ENCODE results near the gene STOM.
"Not testable (repeated sequence)": the region's sequence is repeated elsewhere in the genome, so short reads cannot be mapped to it uniquely, and the experiment has no call there.

The STOM gene

GRCh38 chr9:121298689-121299466, 71.2 kb downstream of the STOM start:
- DNase-seq = no peak

DNA sequence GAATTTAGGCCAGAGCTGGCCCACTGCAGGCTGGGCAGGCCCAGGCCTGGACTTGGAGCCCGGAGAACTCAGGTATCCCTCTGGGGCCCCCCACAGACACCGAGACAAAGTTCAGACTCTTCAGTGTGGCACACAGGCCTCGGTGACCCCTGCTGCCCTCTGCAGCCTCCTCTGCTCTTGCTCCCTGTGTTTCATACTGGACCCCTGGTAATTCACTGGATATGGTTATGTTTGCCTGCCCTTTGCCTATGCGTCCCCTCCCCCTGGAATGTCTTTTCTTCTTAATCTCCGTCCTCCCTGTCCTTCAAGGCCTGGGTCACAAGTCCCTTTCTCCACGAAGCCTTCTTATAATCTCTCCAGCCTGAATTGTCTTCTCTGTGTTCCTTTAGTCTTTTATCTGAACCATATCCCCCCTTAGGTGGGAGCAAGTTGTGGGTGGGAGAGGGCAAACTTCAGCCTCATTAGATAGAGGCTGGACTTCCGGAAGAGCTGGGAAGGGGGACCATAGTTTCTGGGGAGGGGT, 72.0 kb downstream of the STOM start:
- DNase-seq = no peak

- no peak for DNase-seq
Observed at GRCh38 chr9:121297389-121297788, 72.7 kb downstream of the STOM start.

DNA sequence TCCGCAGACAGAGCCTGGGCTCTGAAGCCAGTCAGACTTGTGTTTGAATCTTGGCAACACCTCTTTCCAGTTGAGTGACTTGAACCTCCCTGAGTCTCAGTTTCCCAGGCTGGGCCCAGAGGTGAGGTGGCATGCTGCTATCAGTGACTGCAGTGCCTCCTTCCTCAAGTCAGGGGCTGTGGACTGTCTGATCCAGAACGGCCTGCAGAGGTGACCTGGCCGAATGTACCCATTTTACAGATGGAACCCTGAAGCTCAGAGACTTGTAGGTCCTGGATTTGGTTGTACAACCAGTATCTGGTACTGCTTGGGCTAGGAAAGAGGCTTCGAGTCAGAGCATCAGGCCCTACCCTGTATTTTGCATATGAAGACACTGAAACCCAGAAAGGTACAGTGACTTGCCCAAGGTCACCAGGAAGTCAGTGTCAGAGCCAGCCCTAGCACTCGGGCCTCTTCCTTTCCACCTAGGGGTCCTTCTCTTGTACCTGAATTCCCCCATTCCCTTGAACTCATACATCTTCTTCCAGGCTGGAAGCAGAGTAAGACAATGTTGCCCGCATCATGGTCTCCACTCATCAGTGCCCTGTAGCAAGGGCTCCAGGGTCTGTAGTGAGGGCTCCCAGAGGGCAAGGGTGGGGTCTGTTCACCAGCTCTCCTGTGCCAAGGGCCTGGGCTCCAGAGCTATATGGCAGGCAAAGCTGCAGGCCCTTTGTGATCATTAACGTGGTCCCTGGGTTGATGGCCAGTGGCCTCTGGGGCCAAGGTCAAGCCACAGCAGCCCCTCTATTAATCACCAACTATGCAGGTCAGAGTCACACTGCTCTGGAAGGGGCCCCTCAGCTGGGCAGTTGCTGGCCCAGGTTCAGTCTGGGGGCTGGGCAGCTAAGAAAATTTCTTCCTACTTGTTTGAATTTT, 73.6 kb downstream of the STOM start:
- no peak for DNase-seq

DNA sequence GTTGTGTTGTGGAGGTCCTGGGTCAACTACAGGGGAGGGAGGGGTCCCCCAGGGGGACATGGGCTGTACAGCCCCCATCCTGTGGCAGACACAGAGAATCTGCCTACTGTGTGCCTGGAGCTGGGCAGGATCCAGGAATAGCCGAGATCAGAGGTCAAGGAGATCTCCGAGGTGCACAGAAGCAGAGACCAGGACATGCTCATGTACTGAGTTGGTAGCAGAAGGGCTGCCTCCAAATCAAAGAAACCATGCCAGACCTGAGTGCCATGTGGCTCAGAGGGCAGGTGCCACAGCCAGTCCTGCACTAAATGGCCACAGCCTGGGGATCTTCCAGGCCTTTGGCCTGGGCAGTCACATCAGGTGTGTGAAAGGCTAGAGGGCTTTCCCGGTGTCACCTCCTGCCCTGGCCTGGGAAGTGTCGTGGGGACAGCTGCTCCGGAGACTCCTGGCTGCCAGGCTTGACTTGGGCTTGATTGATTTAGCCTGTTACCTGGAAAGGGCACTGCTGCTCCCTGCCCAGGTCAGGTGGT, 74.3 kb downstream of the STOM start:
- DNase-seq = no peak

DNA sequence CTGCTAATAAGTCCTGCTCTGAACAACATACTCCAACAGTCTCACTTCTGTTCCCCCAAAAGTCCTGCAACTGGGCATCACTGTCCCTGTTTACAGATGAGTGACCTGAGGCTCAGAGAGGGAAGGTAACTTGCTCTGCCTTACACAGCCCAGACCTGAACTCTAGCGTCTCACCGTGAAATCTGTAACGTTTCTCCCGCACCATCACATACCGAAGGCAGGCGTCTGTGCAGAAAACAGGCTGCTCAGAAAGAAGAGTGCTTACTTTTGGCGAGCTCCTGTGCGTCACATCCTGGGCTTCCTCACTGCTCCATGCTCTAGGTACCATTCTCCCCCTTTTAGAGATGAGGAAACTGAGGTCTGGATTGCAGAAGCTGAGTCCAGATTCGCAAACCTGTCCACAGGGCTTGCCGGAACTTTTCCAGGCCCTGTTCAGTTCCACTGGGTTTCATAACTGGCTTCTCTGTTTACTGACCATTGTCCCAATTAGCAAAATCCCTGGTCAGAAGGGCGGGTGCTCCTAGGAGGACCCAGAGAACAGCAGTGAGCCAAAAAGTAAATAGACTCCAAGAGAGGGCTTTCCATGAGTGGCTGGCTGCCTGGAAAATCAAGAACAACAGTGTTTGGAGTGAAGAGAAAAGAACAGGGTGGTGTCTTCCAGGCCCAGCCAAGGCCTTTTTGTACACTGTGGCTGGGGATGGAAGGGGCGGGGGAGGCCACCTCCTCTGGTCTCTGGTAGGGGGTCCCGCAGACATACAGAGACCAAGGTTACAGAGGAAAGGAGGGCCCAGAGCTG, 75.0 kb downstream of the STOM start:
- no peak for DNase-seq

GRCh38 chr9:121294151-121294743, 75.8 kb downstream of the STOM start:
- DNase-seq = no peak

GRCh38 chr9:121292801-121293241, 77.2 kb downstream of the STOM start:
- no peak for DNase-seq

GRCh38 chr9:121292051-121292450, 78.0 kb downstream of the STOM start:
- no peak for DNase-seq

- DNase-seq = not testable (repeated sequence)
Observed at GRCh38 chr9:121291536-121291935, 78.5 kb downstream of the STOM start.

GRCh38 chr9:121289772-121290370, 80.2 kb downstream of the STOM start:
- DNase-seq = no peak

GRCh38 chr9:121289026-121289771, 80.9 kb downstream of the STOM start:
- no peak for DNase-seq
